GM19397 (cell line): ENCODE measurements around the gene ADPRS.

Experiments used
- ATAC-seq: cut with Tn5 transposase; IDR thresholded peaks from one replicate; pipeline ENCODE4 v1.9.1; 2021; ENCODE audit warnings: mild to moderate bottlenecking, moderate library complexity; ENCODE audit not compliant: unreplicated experiment

The ADPRS gene

GRCh38 chr1:36128126-36128904 lies 39.6 kb downstream of the ADPRS start:
- ATAC-seq = no peak

DNA sequence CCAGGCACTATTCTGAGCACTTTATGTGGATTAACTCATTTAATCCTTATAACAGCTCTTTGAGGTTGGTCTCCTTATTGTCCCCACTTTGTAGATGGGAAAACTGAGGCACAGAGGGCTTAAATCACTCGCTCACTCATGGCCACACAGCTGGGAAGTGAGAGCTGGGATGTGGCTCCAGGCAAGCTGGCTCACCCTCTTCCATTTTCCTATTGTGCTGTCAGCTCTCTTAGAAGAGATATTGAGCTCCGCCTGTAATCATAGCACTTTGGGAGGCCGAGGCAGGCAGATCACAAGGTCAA lies 40.2 kb downstream of the ADPRS start:
- ATAC-seq = no peak

DNA sequence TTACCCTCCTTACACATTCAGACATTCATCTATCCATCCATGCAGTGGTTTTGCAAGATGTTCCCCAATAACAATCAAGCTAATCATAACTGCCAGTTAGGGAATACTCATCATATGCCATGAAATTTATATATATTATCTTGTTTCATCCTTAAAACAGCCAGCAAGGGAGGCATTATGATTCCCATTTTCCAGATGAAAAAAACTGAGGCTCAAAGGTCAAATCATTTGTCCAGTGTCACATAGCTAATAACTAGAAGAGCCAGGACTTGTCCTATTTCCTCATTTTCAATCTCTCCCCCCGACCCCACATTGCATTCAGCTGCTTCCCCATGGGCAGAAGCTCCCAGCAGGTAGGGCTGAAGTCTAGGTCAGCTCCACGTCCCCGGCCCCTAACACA lies 43.3 kb downstream of the ADPRS start:
- no peak for ATAC-seq

DNA sequence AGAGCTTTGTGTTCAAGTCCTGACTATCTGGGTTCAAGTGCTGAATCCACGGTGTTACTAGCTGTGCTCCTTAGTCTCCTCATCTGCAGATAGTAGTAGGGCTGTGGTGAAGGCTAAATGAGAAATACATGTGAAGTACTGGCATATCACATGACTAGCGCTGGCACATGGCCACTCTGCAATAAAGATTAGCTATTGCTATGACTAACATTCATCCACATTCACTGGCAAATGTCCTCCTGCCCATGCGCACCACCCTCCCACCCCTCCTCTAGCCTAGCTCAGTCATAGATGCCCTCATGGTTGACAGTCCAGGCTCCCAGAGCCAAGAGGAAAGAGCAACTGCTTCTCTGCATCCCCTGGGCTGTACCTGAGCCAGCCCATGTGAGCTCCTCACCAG lies 44.8 kb downstream of the ADPRS start:
- no peak for ATAC-seq

- ATAC-seq = no peak
Observed at GRCh38 chr1:36134031-36134430, 45.3 kb downstream of the ADPRS start.

DNA sequence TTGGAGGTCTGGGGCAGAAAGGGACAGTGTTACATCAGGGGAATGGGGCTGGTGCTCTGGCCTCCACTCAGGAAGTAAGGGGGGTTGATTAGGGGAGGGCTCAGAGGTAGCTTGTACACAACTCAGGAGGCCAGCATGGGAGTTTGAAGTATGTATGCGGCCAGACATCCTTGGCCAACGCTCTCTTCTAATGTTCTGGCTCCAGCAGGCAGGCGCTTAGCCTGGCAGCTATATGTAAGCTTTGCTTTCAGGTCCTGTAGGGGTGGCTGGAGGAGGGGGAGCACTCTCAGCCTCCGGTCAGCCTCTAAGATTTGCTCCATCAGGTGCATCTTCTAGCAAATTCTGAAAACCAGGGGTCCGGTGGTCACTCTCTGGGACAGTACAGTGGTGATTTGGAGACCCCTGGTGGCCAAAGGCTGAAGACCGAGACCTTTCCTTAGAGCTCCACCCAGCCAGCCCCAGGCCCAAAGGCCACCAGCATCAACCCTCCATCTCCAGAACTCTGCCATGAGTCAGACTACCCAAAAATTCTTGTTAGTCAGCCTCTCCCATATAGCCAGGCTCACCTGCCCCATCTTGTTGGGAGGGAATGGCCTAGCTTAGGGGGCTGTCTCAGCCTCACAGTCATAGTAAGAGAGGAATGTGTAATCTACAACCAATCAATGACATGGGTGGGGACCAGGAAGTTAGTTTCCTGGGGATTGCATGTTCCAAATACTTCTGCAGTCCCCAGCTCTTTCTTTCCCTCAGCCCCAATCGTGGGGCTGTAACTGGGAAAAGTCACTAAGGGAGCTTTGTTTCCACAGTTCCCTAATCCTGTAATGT lies 46.0 kb downstream of the ADPRS start:
- no peak for ATAC-seq

DNA sequence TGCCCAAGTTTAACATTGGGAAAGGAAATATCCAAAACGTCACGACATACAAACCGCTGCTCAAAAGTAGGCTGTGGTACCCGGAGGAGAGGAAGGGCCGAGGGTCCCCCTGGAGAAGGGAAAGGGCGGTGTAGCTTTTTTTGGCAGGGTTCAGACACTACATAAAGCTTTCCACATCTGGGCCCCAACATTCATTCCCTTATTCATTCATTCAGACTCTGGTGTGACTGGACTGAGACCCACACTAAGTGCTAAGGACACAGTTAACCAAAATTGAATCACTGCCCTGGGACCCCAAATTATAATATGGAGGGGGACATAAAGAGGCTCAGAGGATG lies 46.6 kb downstream of the ADPRS start:
- ATAC-seq = no peak

DNA sequence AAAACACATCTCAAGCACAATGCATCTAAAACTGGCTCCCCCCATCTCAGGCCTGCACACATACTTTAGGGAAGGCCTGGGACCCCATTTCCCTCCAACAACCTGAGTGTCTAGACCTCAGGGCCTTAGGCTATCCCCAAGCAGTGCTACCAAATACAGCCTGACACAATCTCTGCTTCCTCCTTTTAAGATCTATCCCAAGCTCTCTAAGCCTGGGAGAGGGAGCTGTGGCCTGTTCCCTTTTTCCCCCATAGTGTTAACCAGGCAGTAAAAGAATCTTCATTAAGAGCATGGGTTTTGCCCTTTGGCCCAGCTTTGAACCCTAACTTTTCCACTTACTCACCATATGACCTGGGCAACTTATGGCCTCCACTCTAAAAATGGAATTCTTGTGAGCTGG lies 47.1 kb downstream of the ADPRS start:
- ATAC-seq = no peak

DNA sequence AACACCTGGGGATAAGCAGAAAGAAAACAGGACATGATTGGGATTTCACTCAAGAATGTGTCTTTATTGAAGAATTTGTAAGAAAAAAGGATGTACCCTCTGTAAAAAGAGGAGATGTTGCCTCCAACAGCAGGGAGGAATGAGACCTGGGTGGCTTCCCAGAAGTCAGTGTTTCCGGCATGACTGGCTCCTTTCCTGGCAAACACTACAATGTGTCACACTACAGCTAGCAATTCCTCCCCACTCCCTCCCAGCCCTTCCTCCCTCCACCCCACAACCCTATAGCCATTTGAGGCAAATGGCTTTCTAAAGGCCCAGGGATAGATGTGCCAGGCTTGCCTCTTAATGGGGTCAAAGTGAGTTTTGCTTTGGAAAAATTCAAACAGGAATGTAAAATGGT lies 47.8 kb downstream of the ADPRS start:
- ATAC-seq = no peak

DNA sequence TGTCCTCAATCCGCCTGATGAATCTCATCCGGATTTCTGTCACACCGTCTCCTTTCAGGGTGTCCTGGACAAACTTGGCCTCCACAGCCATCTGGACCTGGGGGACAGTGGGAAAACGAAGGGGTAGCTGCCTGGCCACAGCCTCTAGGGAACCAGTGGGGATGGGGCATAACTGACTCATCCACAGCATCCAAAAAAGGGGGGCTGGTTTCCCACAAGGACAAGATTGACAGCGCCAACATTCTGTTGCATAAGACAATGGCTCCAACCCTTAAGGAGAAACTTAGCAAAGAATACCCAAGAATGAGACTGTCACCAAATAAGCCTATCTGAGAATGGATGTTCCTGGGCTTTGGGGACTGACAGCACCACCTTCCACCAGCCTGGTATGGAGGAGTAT lies 48.5 kb downstream of the ADPRS start:
- no peak for ATAC-seq

GRCh38 chr1:36137776-36138175 lies 49.1 kb downstream of the ADPRS start:
- ATAC-seq = no peak

DNA sequence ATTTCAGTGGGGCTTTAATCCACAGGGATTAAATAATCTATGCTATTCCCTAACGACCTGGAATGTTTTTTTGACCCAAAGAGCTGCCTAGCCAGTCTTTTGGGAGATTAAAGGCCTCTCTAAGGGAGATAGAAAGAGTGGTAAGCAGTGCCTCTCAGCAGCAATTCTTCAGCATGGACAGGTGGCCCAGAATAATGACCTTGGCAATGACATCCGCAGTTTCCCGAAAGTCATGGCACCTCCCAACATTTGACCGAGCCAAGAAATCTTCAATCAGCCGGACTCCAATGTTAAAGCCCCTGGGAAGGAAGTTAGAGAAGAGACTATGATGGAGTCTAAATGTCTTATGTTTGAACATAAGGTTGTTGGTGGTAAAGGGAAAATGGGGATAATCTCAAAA lies 50.8 kb downstream of the ADPRS start:
- ATAC-seq = no peak

DNA sequence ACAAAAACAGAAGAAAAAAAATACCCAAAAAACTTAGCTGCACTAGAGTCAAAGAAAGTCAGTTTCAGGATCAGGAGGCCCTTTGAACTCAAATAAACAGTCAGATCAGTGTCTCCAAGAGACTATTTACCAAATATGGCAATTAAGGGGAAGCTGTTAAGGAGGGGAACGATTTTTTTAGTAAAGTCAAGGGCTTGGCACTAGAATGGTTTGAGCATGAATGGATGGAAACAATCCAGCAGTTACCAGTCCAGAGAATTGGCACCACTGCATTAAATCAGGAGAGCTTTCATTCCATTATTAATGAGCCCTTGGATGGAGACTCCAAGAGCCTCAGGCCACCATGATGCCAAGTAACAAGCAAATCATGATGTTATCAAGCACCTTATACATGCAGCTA lies 53.4 kb downstream of the ADPRS start:
- no peak for ATAC-seq

DNA sequence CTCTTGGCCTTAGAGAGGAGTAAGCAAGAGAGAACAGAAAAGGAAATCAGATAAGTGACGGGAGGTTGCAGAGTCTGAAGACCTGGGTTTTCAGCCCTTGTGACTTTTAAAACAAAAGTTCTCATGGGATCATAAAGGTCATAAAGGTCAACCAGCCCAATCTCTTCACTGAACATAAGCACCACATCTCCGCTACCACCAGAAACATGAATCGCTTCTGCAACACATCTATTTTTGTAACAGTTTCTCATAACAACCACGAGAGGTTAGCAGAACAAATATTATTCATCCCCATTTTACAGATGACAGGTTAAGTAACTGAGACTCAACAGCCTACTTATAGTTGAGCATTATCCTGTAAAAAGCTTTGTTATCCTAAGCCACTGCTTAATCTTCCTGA lies 54.7 kb downstream of the ADPRS start:
- ATAC-seq = no peak
